Parathyroid adenoma (tissue), 2 donors: ENCODE data around the gene RCN2.

Experiments
- H2AFZ ChIP-seq: fragments of 300-600 bp; sonication (generic); one replicate; pipeline ENCODE4 v1.7.0; 2017; ENCODE audit warnings: antibody characterized with exemption, mild to moderate bottlenecking
- H3K27ac ChIP-seq: fragments of 300-600 bp; sonication (generic); one replicate; pipeline ENCODE4 v1.7.0; 2017
- H3K27me3 ChIP-seq: fragments of 300-600 bp; sonication (generic); one replicate; pipeline ENCODE4 v1.7.0; 2017; ENCODE audit warnings: low read length; ENCODE audit not compliant: control insufficient read depth, insufficient read depth
- H3K36me3 ChIP-seq: fragments of 300-600 bp; sonication (generic); one replicate; pipeline ENCODE4 v1.7.0; 2017; ENCODE audit warnings: low read length; ENCODE audit not compliant: control insufficient read depth, insufficient read depth
- H3K4me1 ChIP-seq: fragments of 300-600 bp; sonication (generic); one replicate; pipeline ENCODE4 v1.7.0; 2017; ENCODE audit warnings: control low read depth
- H3K4me2 ChIP-seq: fragments of 300-600 bp; sonication (generic); one replicate; pipeline ENCODE4 v1.7.0; 2017; ENCODE audit warnings: low read length
- H3K4me3 ChIP-seq: fragments of 300-600 bp; sonication (generic); one replicate; pipeline ENCODE4 v1.7.0; 2017; ENCODE audit warnings: low read depth, low read length
- H3K79me2 ChIP-seq: fragments of 300-600 bp; sonication (generic); one replicate; pipeline ENCODE4 v1.7.0; 2017; ENCODE audit warnings: control low read depth
- H3K9ac ChIP-seq: fragments of 300-600 bp; sonication (generic); one replicate; pipeline ENCODE4 v1.7.0; 2017; ENCODE audit warnings: mild to moderate bottlenecking
- H3K9me3 ChIP-seq: fragments of 300-600 bp; sonication (generic); one replicate; pipeline ENCODE4 v1.7.0; 2017; ENCODE audit warnings: low read length; ENCODE audit not compliant: control insufficient read depth
- TF ChIP-seq, protein P1 (sequence below): fragments of 300-600 bp; sonication (generic); IDR thresholded peaks from one replicate; pipeline ENCODE4 v1.7.0; 2017; ENCODE audit warnings: antibody characterized with exemption, mild to moderate bottlenecking
- donor health status: primary hyperparathyroidism.

RCN2 gene

DNA sequence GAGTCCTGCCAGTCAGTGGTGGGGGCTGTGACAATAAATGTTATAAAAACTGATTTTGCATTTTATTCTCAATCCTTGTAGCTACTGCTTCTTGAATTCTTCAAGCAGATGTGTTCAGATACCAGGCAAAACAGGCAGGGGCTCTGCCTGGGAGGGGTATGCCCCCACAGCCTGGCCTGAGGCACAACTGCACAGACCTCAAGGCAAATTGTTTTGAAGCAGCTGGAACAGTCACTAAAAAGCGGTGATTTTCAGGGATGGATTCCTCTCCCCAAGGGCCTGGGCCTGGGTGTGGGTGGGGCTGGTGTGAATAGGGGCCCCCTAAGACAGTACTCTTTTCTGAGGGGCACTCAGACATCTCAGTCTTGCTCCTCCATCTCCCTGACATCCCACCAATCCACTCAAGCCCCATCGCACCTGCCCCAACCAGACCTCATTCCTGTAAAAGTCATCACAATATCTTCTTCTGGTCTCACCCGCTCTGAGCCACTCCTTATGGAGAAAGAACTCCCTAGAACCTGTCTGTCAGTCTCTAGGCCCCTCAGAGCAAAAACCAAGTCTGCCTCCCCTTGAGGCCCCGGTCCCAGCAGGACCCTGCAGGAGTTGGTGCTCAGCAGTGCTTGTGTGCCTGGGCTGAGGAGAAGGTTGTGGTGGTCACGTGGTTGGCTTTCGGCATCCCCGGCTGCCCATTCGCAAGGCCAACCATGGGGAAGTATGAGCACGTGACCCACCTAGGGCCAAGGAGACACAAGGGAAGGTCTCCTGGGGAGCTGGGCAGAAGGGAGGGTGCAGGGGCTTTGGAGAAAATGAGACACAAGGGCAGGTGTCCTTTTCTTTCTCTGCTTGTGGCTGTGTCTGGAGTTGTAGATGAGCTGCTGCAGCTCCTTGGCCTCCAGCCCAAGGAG, 60.4 kb downstream of the RCN2 start:
- Histone ChIP-seq H3K4me2 (no peak overlapping the region), H3K9me3 (no peaks in the 10 kb centered on the region), H2AFZ (no peak overlapping the region), H3K36me3 (no peaks in the 10 kb centered on the region), H3K4me3 (no peak overlapping the region), H3K27ac (no peak overlapping the region), H3K79me2 (no peaks in the 10 kb centered on the region), H3K9ac (no peak overlapping the region), H3K4me1 (no peaks in the 10 kb centered on the region), H3K27me3 (no peaks in the 10 kb centered on the region)
- TF ChIP-seq, protein P1, sequence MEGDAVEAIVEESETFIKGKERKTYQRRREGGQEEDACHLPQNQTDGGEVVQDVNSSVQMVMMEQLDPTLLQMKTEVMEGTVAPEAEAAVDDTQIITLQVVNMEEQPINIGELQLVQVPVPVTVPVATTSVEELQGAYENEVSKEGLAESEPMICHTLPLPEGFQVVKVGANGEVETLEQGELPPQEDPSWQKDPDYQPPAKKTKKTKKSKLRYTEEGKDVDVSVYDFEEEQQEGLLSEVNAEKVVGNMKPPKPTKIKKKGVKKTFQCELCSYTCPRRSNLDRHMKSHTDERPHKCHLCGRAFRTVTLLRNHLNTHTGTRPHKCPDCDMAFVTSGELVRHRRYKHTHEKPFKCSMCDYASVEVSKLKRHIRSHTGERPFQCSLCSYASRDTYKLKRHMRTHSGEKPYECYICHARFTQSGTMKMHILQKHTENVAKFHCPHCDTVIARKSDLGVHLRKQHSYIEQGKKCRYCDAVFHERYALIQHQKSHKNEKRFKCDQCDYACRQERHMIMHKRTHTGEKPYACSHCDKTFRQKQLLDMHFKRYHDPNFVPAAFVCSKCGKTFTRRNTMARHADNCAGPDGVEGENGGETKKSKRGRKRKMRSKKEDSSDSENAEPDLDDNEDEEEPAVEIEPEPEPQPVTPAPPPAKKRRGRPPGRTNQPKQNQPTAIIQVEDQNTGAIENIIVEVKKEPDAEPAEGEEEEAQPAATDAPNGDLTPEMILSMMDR: no peak

DNA sequence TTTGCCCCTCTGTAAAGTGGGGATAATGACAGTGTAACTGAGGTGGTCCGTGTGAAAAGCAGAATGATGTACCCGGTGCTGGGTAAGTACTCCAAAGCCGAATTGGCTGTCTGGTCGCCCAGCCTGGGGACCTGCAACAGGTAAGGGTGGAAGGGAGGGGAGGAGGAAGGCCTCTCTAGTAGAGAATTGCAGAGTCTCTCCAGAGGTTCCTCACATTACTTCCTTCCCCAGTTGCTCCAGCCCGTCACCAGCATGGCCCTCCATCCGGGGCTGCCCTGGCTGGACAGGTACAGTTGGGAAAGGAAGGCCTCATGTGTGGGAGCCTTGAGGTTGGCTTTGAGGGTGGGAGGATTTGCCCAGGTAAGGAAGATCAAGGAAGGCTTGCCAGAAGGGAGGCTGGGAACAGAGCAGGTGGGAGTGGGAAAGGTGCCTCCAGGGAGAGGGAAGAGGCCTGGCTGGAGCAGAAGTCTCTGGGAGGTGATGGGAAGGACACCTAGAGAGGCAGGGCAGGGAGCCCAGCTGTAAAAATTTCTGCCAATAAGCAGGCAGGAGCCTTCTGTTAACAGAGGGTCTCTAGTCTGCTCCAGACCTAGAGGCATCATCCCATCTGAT, 61.7 kb downstream of the RCN2 start:
- H3K4me1 ChIP-seq: no peaks in the 10 kb centered on the region

DNA sequence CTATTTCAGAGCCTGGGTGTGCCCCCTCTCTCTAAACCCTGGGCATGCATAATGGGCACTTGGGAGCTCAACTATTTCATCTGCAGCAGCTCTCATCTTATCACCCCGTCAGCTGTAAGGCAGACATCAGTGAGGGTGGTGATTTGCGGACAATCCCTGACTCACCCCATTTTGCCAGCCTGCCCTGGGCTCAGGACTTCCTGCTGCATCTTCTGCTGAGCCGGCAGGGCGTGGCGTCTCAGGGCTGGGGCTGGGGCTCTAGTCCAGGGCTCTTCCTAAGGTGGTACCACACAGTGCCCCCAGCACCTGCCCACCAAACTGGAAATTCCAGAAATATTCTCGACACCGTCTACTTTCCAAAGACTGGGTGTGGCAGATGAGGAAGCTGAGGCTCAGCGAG, 62.5 kb downstream of the RCN2 start:
- Histone ChIP-seq H3K9me3 (no peaks in the 10 kb centered on the region), H3K4me2 (no peak overlapping the region), H3K27me3 (no peaks in the 10 kb centered on the region), H3K9ac (no peak overlapping the region), H3K4me1 (no peaks in the 10 kb centered on the region), H3K4me3 (no peak overlapping the region), H3K27ac (no peak overlapping the region), H3K36me3 (no peaks in the 10 kb centered on the region), H2AFZ (no peak overlapping the region), H3K79me2 (no peaks in the 10 kb centered on the region)
- TF ChIP-seq, protein P1: no peak

More for the DNA sequence above, 61.7 kb downstream of the RCN2 start:
- Histone ChIP-seq H3K9me3 (no peaks in the 10 kb centered on the region), H3K36me3 (no peaks in the 10 kb centered on the region), H3K9ac (no peak overlapping the region), H3K79me2 (no peaks in the 10 kb centered on the region), H3K27me3 (no peaks in the 10 kb centered on the region), H3K4me2 (no peak overlapping the region), H3K27ac (no peak overlapping the region), H2AFZ (no peak overlapping the region), H3K4me3 (no peak overlapping the region)
- TF ChIP-seq, protein P1: no peak

DNA sequence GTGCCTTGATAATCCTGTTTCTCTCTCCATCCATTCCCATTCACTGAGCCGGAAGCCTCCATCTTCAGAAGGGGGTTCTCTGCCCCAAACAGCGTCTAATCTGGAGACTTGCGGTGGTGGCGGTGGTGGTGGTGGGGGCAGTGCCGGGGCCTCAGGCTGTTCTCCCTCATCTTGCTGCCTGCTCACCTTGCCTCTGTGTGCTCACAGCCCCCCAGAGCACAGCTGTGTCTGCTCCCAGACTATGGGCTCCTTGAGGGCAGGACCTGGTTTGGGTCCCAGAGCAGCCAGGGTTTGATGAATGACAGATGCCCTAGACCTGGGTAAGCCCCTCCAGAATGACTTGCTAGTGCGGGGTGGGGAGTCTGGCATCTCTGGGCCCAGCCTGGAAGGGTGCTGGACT, 62.9 kb downstream of the RCN2 start:
- H3K27ac ChIP-seq: no peak overlapping the region
- no peaks in the 10 kb centered on the region for H3K9me3 ChIP-seq
- no peaks in the 10 kb centered on the region for H3K36me3 ChIP-seq
- no peak overlapping the region for H3K9ac ChIP-seq
- H2AFZ ChIP-seq: no peak overlapping the region
- H3K4me1 ChIP-seq: no peaks in the 10 kb centered on the region
- no peaks in the 10 kb centered on the region for H3K27me3 ChIP-seq
- no peak overlapping the region for H3K4me2 ChIP-seq
- H3K79me2 ChIP-seq: no peaks in the 10 kb centered on the region
- TF ChIP-seq, protein P1: no peak
- no peak overlapping the region for H3K4me3 ChIP-seq
